HL-60 (cell line): ENCODE data around the gene CAV3.

Source experiments
- DNase-seq, 2 experiments: peaks; one replicate each; pipeline ENCODE4 v3.0.0-alpha.2; 2010 to 2020; ENCODE audit warnings: low read depth in 1 of 2, low spot score in 1 of 2
- H3K27ac ChIP-seq: fragments of 250-450 bp; sonication (Bioruptor Pico); replicated peaks from 2 replicates; pipeline ENCODE4 v1.5.1; 2020; ENCODE audit warnings: mild to moderate bottlenecking, moderate library complexity
- H3K27me3 ChIP-seq: fragments of 250-450 bp; sonication (Bioruptor Pico); 2 replicates; pipeline ENCODE4 v1.5.1; 2021; ENCODE audit warnings: mild to moderate bottlenecking, moderate library complexity; ENCODE audit not compliant: insufficient read depth, poor library complexity, severe bottlenecking
- H3K4me3 ChIP-seq: replicated peaks from 2 replicates; pipeline ENCODE4 v1.5.1; 2011; ENCODE audit warnings: mild to moderate bottlenecking, control low read depth, low read length; ENCODE audit not compliant: insufficient read depth
- GABPA ChIP-seq: IDR thresholded peaks from 2 replicates; pipeline ENCODE4 v1.6.1; 2012; ENCODE audit warnings: low read depth
- POLR2AphosphoS5 ChIP-seq: IDR thresholded peaks from 2 replicates; pipeline ENCODE4 v1.6.1; 2012; ENCODE audit warnings: low read depth
- SPI1 ChIP-seq: IDR thresholded peaks from 2 replicates; pipeline ENCODE4 v1.6.1; 2012; ENCODE audit warnings: low read depth, mild to moderate bottlenecking, borderline replicate concordance
- TF ChIP-seq, protein P1 (sequence below): IDR thresholded peaks from 2 replicates; pipeline ENCODE4 v1.6.1; 2012; ENCODE audit warnings: low read depth; ENCODE audit not compliant: insufficient replicate concordance
- TF ChIP-seq, protein P2 (sequence below): IDR thresholded peaks from one replicate; pipeline ENCODE4 v1.5.1; 2011; ENCODE audit warnings: low read length, control low read depth, inconsistent platforms; ENCODE audit not compliant: insufficient read depth

Gene CAV3

DNA sequence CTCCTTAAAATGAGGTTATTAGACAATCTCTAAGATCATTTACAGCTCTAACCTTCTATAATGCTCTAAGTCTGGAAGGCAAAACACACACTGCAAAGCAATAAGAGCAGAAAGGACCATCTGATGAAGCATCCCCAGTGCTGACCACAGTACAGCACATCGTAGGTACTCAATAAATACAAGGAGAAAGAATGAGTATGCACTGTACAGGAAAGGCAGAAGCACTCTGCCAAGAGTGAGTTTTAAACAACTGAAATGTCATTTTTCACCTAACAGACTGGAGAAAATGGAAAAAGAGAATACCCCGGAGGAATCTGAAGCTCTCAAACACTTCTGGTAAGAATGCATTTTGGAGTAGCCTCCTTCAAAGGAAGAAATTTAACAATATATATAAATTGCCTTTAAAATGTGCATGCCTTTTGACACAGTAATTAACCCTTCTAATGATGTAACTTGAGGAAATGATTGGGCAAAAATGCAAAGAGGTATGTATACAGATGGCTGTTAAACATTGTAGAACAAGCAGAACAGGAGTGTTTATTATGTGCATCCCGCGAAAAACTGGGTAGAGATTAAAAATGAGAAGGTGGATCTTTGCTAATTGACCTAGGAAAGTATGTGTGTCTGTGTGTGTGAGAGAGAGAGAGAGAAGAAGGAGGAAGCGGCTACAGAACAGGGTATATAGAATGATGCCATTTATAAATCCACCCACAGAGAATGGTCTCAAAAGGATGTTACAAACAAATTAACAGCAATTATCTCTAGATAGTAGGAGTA is 43.8 kb downstream of the CAV3 start:
- Histone ChIP-seq H3K4me3 (no peak overlapping the region), H3K27ac (no peak overlapping the region), H3K27me3 (no peaks in the 10 kb centered on the region)
- TF ChIP-seq GABPA (no peak), POLR2AphosphoS5 (no peak), SPI1 (no peak)
- TF ChIP-seq, protein P1, sequence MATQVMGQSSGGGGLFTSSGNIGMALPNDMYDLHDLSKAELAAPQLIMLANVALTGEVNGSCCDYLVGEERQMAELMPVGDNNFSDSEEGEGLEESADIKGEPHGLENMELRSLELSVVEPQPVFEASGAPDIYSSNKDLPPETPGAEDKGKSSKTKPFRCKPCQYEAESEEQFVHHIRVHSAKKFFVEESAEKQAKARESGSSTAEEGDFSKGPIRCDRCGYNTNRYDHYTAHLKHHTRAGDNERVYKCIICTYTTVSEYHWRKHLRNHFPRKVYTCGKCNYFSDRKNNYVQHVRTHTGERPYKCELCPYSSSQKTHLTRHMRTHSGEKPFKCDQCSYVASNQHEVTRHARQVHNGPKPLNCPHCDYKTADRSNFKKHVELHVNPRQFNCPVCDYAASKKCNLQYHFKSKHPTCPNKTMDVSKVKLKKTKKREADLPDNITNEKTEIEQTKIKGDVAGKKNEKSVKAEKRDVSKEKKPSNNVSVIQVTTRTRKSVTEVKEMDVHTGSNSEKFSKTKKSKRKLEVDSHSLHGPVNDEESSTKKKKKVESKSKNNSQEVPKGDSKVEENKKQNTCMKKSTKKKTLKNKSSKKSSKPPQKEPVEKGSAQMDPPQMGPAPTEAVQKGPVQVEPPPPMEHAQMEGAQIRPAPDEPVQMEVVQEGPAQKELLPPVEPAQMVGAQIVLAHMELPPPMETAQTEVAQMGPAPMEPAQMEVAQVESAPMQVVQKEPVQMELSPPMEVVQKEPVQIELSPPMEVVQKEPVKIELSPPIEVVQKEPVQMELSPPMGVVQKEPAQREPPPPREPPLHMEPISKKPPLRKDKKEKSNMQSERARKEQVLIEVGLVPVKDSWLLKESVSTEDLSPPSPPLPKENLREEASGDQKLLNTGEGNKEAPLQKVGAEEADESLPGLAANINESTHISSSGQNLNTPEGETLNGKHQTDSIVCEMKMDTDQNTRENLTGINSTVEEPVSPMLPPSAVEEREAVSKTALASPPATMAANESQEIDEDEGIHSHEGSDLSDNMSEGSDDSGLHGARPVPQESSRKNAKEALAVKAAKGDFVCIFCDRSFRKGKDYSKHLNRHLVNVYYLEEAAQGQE: no peak
- TF ChIP-seq, protein P2, sequence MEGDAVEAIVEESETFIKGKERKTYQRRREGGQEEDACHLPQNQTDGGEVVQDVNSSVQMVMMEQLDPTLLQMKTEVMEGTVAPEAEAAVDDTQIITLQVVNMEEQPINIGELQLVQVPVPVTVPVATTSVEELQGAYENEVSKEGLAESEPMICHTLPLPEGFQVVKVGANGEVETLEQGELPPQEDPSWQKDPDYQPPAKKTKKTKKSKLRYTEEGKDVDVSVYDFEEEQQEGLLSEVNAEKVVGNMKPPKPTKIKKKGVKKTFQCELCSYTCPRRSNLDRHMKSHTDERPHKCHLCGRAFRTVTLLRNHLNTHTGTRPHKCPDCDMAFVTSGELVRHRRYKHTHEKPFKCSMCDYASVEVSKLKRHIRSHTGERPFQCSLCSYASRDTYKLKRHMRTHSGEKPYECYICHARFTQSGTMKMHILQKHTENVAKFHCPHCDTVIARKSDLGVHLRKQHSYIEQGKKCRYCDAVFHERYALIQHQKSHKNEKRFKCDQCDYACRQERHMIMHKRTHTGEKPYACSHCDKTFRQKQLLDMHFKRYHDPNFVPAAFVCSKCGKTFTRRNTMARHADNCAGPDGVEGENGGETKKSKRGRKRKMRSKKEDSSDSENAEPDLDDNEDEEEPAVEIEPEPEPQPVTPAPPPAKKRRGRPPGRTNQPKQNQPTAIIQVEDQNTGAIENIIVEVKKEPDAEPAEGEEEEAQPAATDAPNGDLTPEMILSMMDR: no peak
- DNase-seq: no peak

DNA sequence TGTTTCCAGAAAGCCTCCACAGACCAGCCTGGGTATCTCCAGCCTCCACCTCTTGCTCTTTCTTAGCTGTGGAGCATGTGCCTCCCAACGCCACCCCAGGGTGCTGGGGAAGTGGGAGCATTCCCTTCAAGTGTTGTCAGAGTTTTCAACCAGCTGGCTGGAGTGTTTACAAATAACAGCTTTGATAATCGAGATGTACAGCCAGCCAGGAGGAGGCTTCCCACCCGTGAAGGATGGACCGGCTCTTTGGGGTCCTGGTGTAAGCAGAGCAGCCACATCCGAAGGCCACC is 44.3 kb downstream of the CAV3 start:
- TF ChIP-seq GABPA (no peak), POLR2AphosphoS5 (no peak), SPI1 (no peak)
- TF ChIP-seq, protein P1: no peak
- TF ChIP-seq, protein P2: no peak
- no peak for DNase-seq
- H3K27ac ChIP-seq: no peak overlapping the region
- peaks cover 1% of the 10 kb centered on the region for H3K27me3 ChIP-seq
- H3K4me3 ChIP-seq: no peak overlapping the region

DNA sequence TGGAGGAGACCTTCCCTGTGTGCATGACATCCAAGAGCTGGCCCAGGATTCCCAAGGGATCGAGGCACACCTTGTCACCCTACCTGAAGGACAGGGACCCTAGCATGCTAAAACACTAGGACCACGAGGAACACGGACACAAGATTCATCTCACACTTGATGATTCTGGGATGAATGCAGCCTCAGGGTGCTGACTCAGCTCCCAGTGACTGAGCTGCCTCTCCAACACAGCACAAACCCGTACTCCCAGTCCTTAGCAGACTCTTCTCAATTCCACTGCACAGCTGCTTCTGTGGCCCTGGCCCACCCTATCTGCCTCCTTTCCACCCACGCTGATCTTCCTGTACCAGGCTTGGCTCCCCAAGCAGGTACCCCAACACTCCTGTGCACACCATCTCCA is 44.9 kb downstream of the CAV3 start:
- peaks cover 3% of the 10 kb centered on the region for H3K27me3 ChIP-seq
- DNase-seq: no peak
- no peak for TF ChIP-seq SPI1
- TF ChIP-seq GABPA: no peak
- no peak for TF ChIP-seq POLR2AphosphoS5
- TF ChIP-seq, protein P2: no peak
- TF ChIP-seq, protein P1: no peak
- no peak overlapping the region for H3K27ac ChIP-seq
- no peak overlapping the region for H3K4me3 ChIP-seq
